Measurements from ENCODE around the gene MAP4K2. TPM values are rescaled to one million over a fixed set of nuclear protein-coding genes. Genes with fewer than 3 reads are reported as not detected.
A peak's percentile ranks its signal among the peaks of the same experiment; 100 is the strongest.

Gene MAP4K2
- 10 to 100 TPM in 1 of 2 donors, 1 to 10 TPM in 1; 9.2 to 13.3 TPM for total RNA-seq

DNA sequence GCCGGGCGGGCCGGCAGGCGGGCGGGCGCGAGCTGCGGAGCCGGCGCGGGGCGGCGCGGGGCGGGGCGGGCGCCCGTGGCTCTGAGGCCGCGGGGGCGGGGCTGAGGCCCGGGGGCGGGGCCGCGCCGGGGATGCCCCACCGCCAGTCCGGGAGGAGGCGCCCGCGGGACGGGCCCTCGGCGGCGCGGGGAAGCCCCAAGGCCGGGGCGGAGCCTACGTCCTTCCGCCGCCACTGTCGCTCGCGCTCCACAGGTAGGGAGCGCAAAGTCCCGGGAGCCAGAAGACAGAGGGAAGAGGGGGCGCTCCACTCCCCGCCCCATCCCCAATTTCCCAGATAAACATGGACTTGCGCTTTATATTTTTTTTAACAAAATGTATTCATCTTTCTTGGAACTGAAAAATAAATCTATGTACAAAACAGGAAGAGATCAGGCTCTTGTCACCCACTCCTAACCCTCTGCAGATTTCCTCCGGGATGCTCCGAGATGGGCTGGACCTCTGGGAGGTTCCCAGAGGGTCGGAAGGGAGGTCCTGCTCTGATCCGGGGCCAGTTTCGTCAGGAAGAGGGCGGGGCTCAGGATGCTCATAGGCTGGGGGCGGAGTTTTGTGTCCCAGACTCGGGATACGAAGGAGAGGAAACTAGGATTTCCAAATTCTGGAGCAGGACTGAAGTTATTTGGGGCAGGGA, at the start of gene MAP4K2:
Gene MAP4K2 (minus strand): TSS at position 57 of the 688 bp plus-strand sequence. CDS start 65 bp downstream, outside the sequence.
- TF ChIP-seq, protein P1, sequence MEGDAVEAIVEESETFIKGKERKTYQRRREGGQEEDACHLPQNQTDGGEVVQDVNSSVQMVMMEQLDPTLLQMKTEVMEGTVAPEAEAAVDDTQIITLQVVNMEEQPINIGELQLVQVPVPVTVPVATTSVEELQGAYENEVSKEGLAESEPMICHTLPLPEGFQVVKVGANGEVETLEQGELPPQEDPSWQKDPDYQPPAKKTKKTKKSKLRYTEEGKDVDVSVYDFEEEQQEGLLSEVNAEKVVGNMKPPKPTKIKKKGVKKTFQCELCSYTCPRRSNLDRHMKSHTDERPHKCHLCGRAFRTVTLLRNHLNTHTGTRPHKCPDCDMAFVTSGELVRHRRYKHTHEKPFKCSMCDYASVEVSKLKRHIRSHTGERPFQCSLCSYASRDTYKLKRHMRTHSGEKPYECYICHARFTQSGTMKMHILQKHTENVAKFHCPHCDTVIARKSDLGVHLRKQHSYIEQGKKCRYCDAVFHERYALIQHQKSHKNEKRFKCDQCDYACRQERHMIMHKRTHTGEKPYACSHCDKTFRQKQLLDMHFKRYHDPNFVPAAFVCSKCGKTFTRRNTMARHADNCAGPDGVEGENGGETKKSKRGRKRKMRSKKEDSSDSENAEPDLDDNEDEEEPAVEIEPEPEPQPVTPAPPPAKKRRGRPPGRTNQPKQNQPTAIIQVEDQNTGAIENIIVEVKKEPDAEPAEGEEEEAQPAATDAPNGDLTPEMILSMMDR (IDR thresholded peaks at IDR 0.05) = no peak
- DNase-seq = peak; percentile 88
- Histone ChIP-seq H3K27me3 (no peaks in the 10 kb centered on the region), H3K4me1 (peaks cover 15% of the 10 kb centered on the region), H3K9me3 (no peaks in the 10 kb centered on the region), H3K4me3 (peak within 1 kb of the TSS; percentile 54), H3K36me3 (no peaks in the 10 kb centered on the region), H3K27ac (peak within 1 kb of the TSS; percentile 82), H3K9ac (ENCODE audit: low read depth in 2 of 2, low read length in 2 of 2) (peak within 1 kb of the TSS; percentile 46 to 58)
- intact Hi-C loops (cut with DNase I) = no loop called here

DNA sequence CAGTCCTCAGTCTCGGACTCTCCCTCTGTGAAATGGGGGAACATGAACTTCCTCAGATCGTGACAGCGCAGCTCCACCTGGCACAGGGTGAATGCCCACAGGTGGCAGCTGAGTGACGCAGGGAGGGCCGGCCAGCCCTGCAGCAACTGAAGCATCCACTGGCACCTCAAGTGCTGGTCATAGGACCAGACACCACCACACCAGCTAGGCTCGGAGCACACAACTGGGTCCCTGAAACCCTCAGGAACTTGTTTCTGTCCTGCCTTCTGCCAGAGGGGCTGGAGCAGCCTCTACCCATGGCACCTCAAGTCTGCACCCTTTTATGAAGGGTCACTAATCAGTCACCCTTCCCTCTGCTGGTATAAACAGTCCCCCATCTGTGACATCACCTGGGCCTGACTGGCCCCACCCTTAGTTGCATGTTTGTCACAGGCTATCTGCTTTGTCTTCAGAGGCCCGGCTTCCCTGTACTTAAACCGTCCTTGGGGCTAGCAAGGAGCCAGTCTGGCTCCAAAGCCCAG, 48.9 kb upstream of the MAP4K2 start:
- Histone ChIP-seq H3K4me1 (peaks cover 44% of the 10 kb centered on the region), H3K36me3 (no peaks in the 10 kb centered on the region), H3K9ac (ENCODE audit: low read depth in 2 of 2, low read length in 2 of 2) (peak overlapping the region in 1 of 2 donors; percentile 23), H3K9me3 (no peaks in the 10 kb centered on the region), H3K4me3 (no peak overlapping the region), H3K27me3 (no peaks in the 10 kb centered on the region), H3K27ac (peak overlapping the region; percentile 39)
- TF ChIP-seq, protein P1 (IDR thresholded peaks at IDR 0.05) = no peak
- intact Hi-C loops (cut with DNase I) = no loop called here
- DNase-seq = no peak

DNA sequence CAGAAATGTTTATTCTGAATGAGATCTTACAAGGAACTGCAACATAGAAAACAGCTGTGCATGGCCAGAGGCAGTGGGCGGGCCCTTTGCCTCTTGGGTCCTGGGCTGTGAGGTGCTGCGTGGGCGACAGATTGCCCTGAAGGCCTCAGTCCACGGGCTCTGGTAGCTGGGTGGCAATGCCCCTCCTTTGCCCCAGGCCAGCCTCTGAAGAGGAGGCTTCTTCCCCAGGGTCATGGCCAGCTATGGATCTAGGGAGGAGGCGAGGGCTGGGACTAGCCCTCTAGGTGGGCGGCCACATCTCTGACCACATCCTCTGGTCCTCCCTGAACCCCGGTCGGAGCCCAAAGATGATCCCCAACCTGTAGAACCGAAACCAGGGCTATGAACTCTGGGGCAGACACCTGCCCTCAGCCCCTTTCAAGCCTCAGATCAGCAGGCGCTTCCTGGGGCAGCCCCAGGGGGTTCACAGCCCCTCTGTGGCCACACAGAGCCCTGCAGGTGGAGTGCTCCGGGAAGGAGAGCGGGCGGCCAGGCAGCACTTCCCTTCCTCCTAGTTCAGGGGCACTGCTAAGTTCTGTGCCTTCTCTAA, 48.1 kb upstream of the MAP4K2 start:
- no peak for DNase-seq
- TF ChIP-seq, protein P1 (IDR thresholded peaks at IDR 0.05) = no peak
- Histone ChIP-seq H3K27me3 (no peaks in the 10 kb centered on the region), H3K36me3 (no peaks in the 10 kb centered on the region), H3K4me3 (no peak overlapping the region), H3K4me1 (peaks cover 36% of the 10 kb centered on the region), H3K9me3 (no peaks in the 10 kb centered on the region), H3K9ac (ENCODE audit: low read depth in 2 of 2, low read length in 2 of 2) (peak overlapping the region; percentile 8 to 23), H3K27ac (peak overlapping the region; percentile 39)
- intact Hi-C loops (cut with DNase I) = no loop called here

DNA sequence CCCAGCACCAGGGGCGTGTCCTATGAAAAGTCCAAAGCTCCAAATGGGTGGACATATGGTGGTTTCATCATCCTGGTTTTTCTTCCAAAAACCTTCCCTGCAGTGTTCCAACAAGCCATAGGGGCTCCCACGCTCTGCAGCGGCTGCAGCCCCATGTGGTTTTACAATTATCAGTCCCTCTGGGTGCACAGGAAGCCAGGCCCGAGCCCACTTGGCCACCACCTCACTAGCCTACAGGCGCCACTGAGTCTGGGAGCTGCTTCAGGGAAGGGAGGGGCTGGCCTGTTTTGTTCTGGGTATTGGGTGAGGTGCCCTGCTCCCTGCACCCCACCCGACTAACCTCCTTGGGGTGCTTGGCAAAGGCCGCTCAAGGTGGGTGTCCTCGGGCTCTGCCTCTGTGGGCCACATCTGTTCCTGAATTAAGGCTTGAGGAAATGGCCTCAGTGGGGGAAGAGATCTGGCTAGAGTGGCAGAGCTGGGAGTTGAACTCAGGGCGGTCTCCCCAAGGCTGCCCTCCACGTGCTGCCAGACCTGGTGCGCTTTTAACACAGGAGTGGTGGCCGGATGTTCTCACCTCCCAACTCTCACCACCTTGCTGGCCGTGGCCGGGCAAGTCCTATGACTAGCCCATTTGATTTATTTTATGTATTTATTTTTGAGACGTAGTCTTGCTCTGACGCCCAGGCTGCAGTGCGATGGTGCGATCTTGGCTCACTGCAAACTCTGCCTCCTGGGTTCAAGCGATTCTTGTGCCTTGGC, 46.8 kb upstream of the MAP4K2 start:
- Histone ChIP-seq H3K27ac (no peak overlapping the region), H3K4me3 (no peak overlapping the region), H3K9me3 (no peaks in the 10 kb centered on the region), H3K4me1 (peaks cover 25% of the 10 kb centered on the region), H3K27me3 (no peaks in the 10 kb centered on the region), H3K36me3 (no peaks in the 10 kb centered on the region), H3K9ac (ENCODE audit: low read depth in 2 of 2, low read length in 2 of 2) (no peak overlapping the region)
- TF ChIP-seq, protein P1 (IDR thresholded peaks at IDR 0.05) = no peak
- intact Hi-C loops (cut with DNase I) = loop anchor here (5.0 to 10.0 kb wide), 3 partner anchors 148 to 268 kb away; partner anchors contain the start of genes BATF2, CDCA5, ZFPL1 and ZNHIT2
- DNase-seq = no peak

All from colonic mucosa (tissue), 4 donors.